Measurements from ENCODE around the gene ELAVL2.

DNA sequence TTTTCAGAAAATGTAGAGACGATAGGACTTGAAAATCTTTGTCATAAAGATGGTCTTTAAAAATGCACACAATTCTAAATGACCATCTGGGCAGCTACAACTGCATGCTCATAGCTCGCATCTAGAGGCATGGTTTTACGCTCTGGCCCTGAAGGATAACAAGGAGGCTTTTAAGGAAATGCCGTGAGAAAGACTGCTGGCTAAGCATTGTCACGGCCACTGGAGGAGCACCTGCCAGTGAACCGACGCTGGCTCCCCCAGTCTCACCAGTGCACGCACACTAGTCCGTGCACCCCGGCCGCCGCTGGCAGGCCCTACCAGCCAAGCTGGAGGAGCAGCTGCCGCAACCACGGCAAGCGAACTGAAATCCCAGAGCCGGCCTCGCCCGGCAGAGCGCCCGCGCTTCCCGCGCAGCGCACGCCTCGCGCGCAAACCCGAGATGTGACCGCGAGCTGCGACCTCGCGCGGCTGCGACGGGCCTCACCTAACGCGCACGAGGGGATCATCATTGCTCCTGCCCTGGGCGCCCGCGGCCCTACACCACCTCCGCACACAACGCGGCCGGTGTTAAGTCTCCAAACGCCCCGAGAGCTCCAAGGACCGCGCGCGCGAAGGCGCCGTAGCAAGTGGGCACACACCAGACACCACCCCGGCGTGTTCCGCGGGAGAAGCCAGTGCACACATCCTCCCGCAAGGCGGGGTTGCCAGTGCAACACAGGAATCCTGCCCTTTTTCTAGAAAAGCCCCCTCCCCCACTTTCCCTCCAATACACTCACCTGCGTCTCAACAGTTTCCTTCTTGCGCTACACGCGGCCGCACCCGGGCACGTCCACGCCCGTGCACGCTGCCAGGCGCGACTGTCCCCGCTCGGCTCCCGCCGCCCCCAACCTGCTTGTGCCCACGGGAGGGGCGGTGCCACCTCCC lies 5.3 kb downstream of the ELAVL2 start:
- TF ChIP-seq, protein P1, sequence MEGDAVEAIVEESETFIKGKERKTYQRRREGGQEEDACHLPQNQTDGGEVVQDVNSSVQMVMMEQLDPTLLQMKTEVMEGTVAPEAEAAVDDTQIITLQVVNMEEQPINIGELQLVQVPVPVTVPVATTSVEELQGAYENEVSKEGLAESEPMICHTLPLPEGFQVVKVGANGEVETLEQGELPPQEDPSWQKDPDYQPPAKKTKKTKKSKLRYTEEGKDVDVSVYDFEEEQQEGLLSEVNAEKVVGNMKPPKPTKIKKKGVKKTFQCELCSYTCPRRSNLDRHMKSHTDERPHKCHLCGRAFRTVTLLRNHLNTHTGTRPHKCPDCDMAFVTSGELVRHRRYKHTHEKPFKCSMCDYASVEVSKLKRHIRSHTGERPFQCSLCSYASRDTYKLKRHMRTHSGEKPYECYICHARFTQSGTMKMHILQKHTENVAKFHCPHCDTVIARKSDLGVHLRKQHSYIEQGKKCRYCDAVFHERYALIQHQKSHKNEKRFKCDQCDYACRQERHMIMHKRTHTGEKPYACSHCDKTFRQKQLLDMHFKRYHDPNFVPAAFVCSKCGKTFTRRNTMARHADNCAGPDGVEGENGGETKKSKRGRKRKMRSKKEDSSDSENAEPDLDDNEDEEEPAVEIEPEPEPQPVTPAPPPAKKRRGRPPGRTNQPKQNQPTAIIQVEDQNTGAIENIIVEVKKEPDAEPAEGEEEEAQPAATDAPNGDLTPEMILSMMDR (IDR thresholded peaks at IDR 0.05; ENCODE audit: low read depth, low read length) = no peak
- no peak for TF ChIP-seq POLR2A (IDR thresholded peaks at IDR 0.05; ENCODE audit: extremely low read depth, insufficient read length)
- no peak for TF ChIP-seq MAX (IDR thresholded peaks at IDR 0.05; ENCODE audit: low read depth, low read length)

All from NB4 (cell line).